GM21360 (cell line): ENCODE measurements around the gene ALDOA.

Source experiments
- ATAC-seq: cut with Tn5 transposase; IDR thresholded peaks from one replicate; pipeline ENCODE4 v1.9.1; 2021; ENCODE audit warnings: mild to moderate bottlenecking, moderate library complexity; ENCODE audit not compliant: unreplicated experiment

The ALDOA gene

GRCh38 chr16:30068750-30069610 is 3.4 kb downstream of the ALDOA start:
- no peak for ATAC-seq

GRCh38 chr16:30069611-30070462 is 4.3 kb downstream of the ALDOA start:
- no peak for ATAC-seq

GRCh38 chr16:30070490-30070889 is 4.9 kb downstream of the ALDOA start:
- no peak for ATAC-seq

GRCh38 chr16:30075503-30076275 is 10.1 kb downstream of the ALDOA start, which contains the start of gene PPP4C:
TSS of gene PPP4C (plus strand) at chr16:30075994. CDS start at chr16:30076378, 384 bp downstream.
- no peak for ATAC-seq

- ATAC-seq, result no peak
These were observed 10.8 kb downstream of the ALDOA start for GRCh38 chr16:30076276-30076791.

GRCh38 chr16:30077656-30078055 is 12.1 kb downstream of the ALDOA start:
- ATAC-seq, result no peak

- ATAC-seq, result no peak
These were observed 13.2 kb downstream of the ALDOA start for GRCh38 chr16:30078744-30079143.

GRCh38 chr16:30079480-30079879 is 13.9 kb downstream of the ALDOA start:
- no peak for ATAC-seq

- no peak for ATAC-seq
These were observed 17.1 kb downstream of the ALDOA start for GRCh38 chr16:30082545-30083090.

GRCh38 chr16:30083216-30084055 is 17.9 kb downstream of the ALDOA start:
- no peak for ATAC-seq

- ATAC-seq, result no peak
These were observed 18.7 kb downstream of the ALDOA start for GRCh38 chr16:30084096-30084815.

- ATAC-seq, result no peak
These were observed 19.2 kb downstream of the ALDOA start for GRCh38 chr16:30084816-30085159.

- no peak for ATAC-seq
These were observed 19.7 kb downstream of the ALDOA start for GRCh38 chr16:30085247-30085646.

GRCh38 chr16:30085820-30086219 is 20.3 kb downstream of the ALDOA start:
- ATAC-seq, result no peak

- ATAC-seq, result no peak
These were observed 21.0 kb downstream of the ALDOA start for GRCh38 chr16:30086291-30087140.

- no peak for ATAC-seq
These were observed 21.8 kb downstream of the ALDOA start for GRCh38 chr16:30087181-30087898.

- ATAC-seq, result no peak
These were observed 22.8 kb downstream of the ALDOA start for GRCh38 chr16:30088237-30088831.
